Testis (tissue), 5 donors: ENCODE data around the gene NOL6. TPM values are rescaled to one million over a fixed set of nuclear protein-coding genes. Genes with fewer than 3 reads are reported as not detected.
A peak's percentile ranks its signal among the peaks of the same experiment; 100 is the strongest.
"Not testable (repeated sequence)": the region's sequence is repeated elsewhere in the genome, so short reads cannot be mapped to it uniquely, and the experiment has no call there.

ENCODE experiments used
- DNase-seq: peaks from one replicate; pipeline ENCODE4 v3.0.0-alpha.2; 2019
- H3K27ac ChIP-seq, 2 donors: fragments of 200-600 bp; sonication (generic); one replicate each; pipeline ENCODE4 v1.5.1; 2019
- H3K27me3 ChIP-seq: fragments of 200-600 bp; sonication (generic); one replicate; pipeline ENCODE4 v1.5.1; 2019
- H3K36me3 ChIP-seq: fragments of 200-600 bp; sonication (generic); one replicate; pipeline ENCODE4 v1.5.1; 2017; ENCODE audit warnings: low read depth; ENCODE audit errors: missing control alignments
- H3K4me1 ChIP-seq: fragments of 200-600 bp; sonication (generic); one replicate; pipeline ENCODE4 v1.5.1; 2019
- H3K4me3 ChIP-seq, 2 donors: fragments of 200-600 bp; sonication (generic); one replicate each; pipeline ENCODE4 v1.5.1; 2017 to 2019
- H3K9me3 ChIP-seq: fragments of 200-600 bp; sonication (generic); one replicate; pipeline ENCODE4 v1.5.1; 2017
- CTCF ChIP-seq, 3 experiments: fragments of 450-650 bp in 2 of 3; fragments of 200-600 bp in 1 of 3; sonication (generic) in 1 of 3; IDR thresholded peaks; one replicate each; pipeline ENCODE4 v1.5.1; 2016 to 2019; ENCODE audit warnings: antibody characterized with exemption in 3 of 3, mild to moderate bottlenecking in 2 of 3, moderate library complexity in 1 of 3
- POLR2A ChIP-seq: fragments of 450-650 bp; IDR thresholded peaks from one replicate; pipeline ENCODE4 v1.6.1; 2017; ENCODE audit warnings: antibody characterized with exemption, mild to moderate bottlenecking, moderate library complexity
- WGBS, 2 donors: methylation state at CpG; one replicate each; pipeline ENCODE4 v1.1.5; 2018; 5-methylcytosine and 5-hydroxymethylcytosine counted together
- intact Hi-C: fragments of 100-400 bp; cut with DNase I; formaldehyde crosslinking; loops from one replicate; pipeline ENCODE4 v1.15.1; 2023; ENCODE audit warnings: low total_unique reads
- long read RNA-seq, 2 donors: transcript quantifications; one replicate each; lab custom pipeline, GENCODE V29; 2026
- polyA plus RNA-seq: library from polyadenylated mRNA; stranded (reverse); fragments of 350-450 nt; fragmentation: Illumina TruSeq; extraction: RNeasy Lipid Tissue Mini Kit (QIAGEN cat#74804); gene quantifications from one replicate; pipeline ENCODE4 v1.2.3, GENCODE V29; 2014; ENCODE audit warnings: low read depth, low replicate concordance; ENCODE audit not compliant: insufficient read depth
- total RNA-seq, 2 donors: library from RNA; depleted of rRNA; stranded (reverse); fragments of >200 nt; gene quantifications; one replicate each; pipeline ENCODE4 v1.2.3, GENCODE V29; 2016

NOL6 gene
- total RNA-seq, result 10 to 100 TPM; 40.4 to 45.4 TPM
- 51.6 TPM for polyA plus RNA-seq
- long read RNA-seq, donor 1, result 0 reads
- long read RNA-seq, donor 2, result 0 reads

GRCh38 chr9:33473643-33474352 lies at the start of gene NOL6:
TSS of gene NOL6 (minus strand) at chr9:33473924. CDS start at chr9:33473842, 82 bp downstream.
- intact Hi-C loops, result no loop called here

GRCh38 chr9:33521861-33522260 lies 48.1 kb upstream of the NOL6 start:
- 63 to 69% methylated on average over 6 of the region's 6 CpGs for WGBS, 2 donors
- H3K27ac ChIP-seq, result not testable (repeated sequence)

More at GRCh38 chr9:33473643-33474352, at the start of gene NOL6:
- TF ChIP-seq CTCF (IDR thresholded peaks at IDR 0.05) (peak in 1 of 3 experiments; percentile 22), POLR2A (no peak)
- no peaks in the 10 kb centered on the region for H3K27me3 ChIP-seq
- DNase-seq, result peak; percentile 99
- peaks cover 14% of the 10 kb centered on the region for H3K4me1 ChIP-seq
- WGBS, 2 donors, result 0 to 1% methylated on average over 29 to 32 of the region's 32 CpGs
- peak within 1 kb of the TSS; percentile 61 to 84 for H3K4me3 ChIP-seq
- H3K9me3 ChIP-seq, result no peaks in the 10 kb centered on the region
- peak within 1 kb of the TSS in 1 of 2 donors; percentile 53 for H3K27ac ChIP-seq
- H3K36me3 ChIP-seq, result no peaks in the 10 kb centered on the region

GRCh38 chr9:33517934-33518577 lies 44.3 kb upstream of the NOL6 start:
- H3K4me3 ChIP-seq, H3K9me3 ChIP-seq, H3K36me3 ChIP-seq, H3K27me3 ChIP-seq, H3K27ac ChIP-seq, DNase-seq, H3K4me1 ChIP-seq, intact Hi-C loops: not testable (repeated sequence)
- 60 to 68% methylated on average over 6 of the region's 6 CpGs for WGBS, 2 donors

More at GRCh38 chr9:33521861-33522260, 48.1 kb upstream of the NOL6 start:
- H3K9me3 ChIP-seq, H3K27me3 ChIP-seq, H3K4me3 ChIP-seq, H3K4me1 ChIP-seq, H3K36me3 ChIP-seq, DNase-seq, intact Hi-C loops: not testable (repeated sequence)

- TF ChIP-seq CTCF (IDR thresholded peaks at IDR 0.05) (peak; percentile 6 to 53 (median 15)), POLR2A (no peak)
- Histone ChIP-seq H3K36me3 (no peaks in the 10 kb centered on the region), H3K4me1 (no peaks in the 10 kb centered on the region), H3K9me3 (no peaks in the 10 kb centered on the region), H3K4me3 (no peak overlapping the region), H3K27me3 (no peaks in the 10 kb centered on the region), H3K27ac (no peak overlapping the region)
- 77 to 81% methylated on average over 2 of the region's 2 CpGs for WGBS, 2 donors
- no peak for DNase-seq
- intact Hi-C loops, result no loop called here
These were observed 43.6 kb upstream of the NOL6 start for GRCh38 chr9:33517373-33517772.

- 79 to 85% methylated on average over 1 of the region's 1 CpG for WGBS, 2 donors
- H3K4me1 ChIP-seq, H3K4me3 ChIP-seq, H3K27me3 ChIP-seq, DNase-seq, H3K27ac ChIP-seq, intact Hi-C loops, H3K9me3 ChIP-seq, H3K36me3 ChIP-seq: not testable (repeated sequence)
These were observed 42.7 kb upstream of the NOL6 start for GRCh38 chr9:33516397-33516796.

- H3K27ac ChIP-seq, intact Hi-C loops: not testable (repeated sequence)
These were observed 41.7 kb upstream of the NOL6 start for GRCh38 chr9:33515342-33515995.

GRCh38 chr9:33512535-33512934 lies 38.8 kb upstream of the NOL6 start:
- H3K4me1 ChIP-seq, DNase-seq, H3K36me3 ChIP-seq, H3K4me3 ChIP-seq, H3K9me3 ChIP-seq, H3K27me3 ChIP-seq, H3K27ac ChIP-seq, intact Hi-C loops: not testable (repeated sequence)
- 91 to 94% methylated on average over 2 of the region's 2 CpGs for WGBS, 2 donors

More at GRCh38 chr9:33515342-33515995, 41.7 kb upstream of the NOL6 start:
- H3K9me3 ChIP-seq, H3K4me3 ChIP-seq, DNase-seq, H3K27me3 ChIP-seq, H3K36me3 ChIP-seq, H3K4me1 ChIP-seq: not testable (repeated sequence)
- WGBS, 2 donors, result 45 to 74% methylated on average over 2 of the region's 2 CpGs

GRCh38 chr9:33511184-33511517 lies 37.4 kb upstream of the NOL6 start:
- H3K36me3 ChIP-seq, H3K27me3 ChIP-seq, H3K4me1 ChIP-seq, DNase-seq, H3K9me3 ChIP-seq, intact Hi-C loops: not testable (repeated sequence)
- whole genome bisulfite sequencing, 2 donors, result 0% methylated on average over 8 of the region's 8 CpGs
- peak overlapping the region; percentile 59 to 74 for H3K4me3 ChIP-seq
- H3K27ac ChIP-seq, result peak overlapping the region; percentile 93
